ENCODE data around the gene ALDOB.

GRCh38 chr9:101394687-101395086 lies 40.9 kb downstream of the ALDOB start:
- TF ChIP-seq, protein P1, sequence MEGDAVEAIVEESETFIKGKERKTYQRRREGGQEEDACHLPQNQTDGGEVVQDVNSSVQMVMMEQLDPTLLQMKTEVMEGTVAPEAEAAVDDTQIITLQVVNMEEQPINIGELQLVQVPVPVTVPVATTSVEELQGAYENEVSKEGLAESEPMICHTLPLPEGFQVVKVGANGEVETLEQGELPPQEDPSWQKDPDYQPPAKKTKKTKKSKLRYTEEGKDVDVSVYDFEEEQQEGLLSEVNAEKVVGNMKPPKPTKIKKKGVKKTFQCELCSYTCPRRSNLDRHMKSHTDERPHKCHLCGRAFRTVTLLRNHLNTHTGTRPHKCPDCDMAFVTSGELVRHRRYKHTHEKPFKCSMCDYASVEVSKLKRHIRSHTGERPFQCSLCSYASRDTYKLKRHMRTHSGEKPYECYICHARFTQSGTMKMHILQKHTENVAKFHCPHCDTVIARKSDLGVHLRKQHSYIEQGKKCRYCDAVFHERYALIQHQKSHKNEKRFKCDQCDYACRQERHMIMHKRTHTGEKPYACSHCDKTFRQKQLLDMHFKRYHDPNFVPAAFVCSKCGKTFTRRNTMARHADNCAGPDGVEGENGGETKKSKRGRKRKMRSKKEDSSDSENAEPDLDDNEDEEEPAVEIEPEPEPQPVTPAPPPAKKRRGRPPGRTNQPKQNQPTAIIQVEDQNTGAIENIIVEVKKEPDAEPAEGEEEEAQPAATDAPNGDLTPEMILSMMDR (IDR thresholded peaks at IDR 0.05): no peak
- TF ChIP-seq POLR2A (IDR thresholded peaks at IDR 0.05): no peak
